Transverse colon (tissue), 4 donors: Measurements from ENCODE around the gene MARVELD3. TPM values are rescaled to one million over a fixed set of nuclear protein-coding genes. Genes with fewer than 3 reads are reported as not detected.
"Not testable (repeated sequence)": the region's sequence is repeated elsewhere in the genome, so short reads cannot be mapped to it uniquely, and the experiment has no call there.

Source experiments
- DNase-seq: peaks from one replicate; pipeline ENCODE4 v3.0.0-alpha.2; 2019
- H3K27ac ChIP-seq, 4 donors: fragments of 200-600 bp; sonication (generic); 2 replicates each; pipeline ENCODE4 v1.5.1; 2016 to 2018; ENCODE audit warnings: inconsistent platforms in 4 of 4
- H3K27me3 ChIP-seq: fragments of 200-600 bp; sonication (generic); 2 replicates; pipeline ENCODE4 v1.5.1; 2017; ENCODE audit warnings: inconsistent platforms
- H3K36me3 ChIP-seq, 4 donors: fragments of 200-600 bp; sonication (generic); 2 replicates each; pipeline ENCODE4 v1.5.1; 2017 to 2019; ENCODE audit warnings: inconsistent platforms in 4 of 4
- H3K4me1 ChIP-seq, 4 donors: fragments of 200-600 bp; sonication (generic); 2 replicates each; pipeline ENCODE4 v1.5.1; 2017 to 2020; ENCODE audit warnings: inconsistent platforms in 4 of 4
- H3K4me3 ChIP-seq, 4 donors: fragments of 200-600 bp; sonication (generic); 1 replicate in 1 of 4; 2 replicates in 3 of 4; pipeline versions ENCODE4 v1.5.1 to v1.6.1; 2017 to 2019; ENCODE audit warnings: inconsistent platforms in 4 of 4
- H3K9me3 ChIP-seq, 2 donors: fragments of 200-600 bp; sonication (generic); 2 replicates each; pipeline ENCODE4 v1.5.1; 2017 to 2019; ENCODE audit warnings: inconsistent platforms in 2 of 2
- EP300 ChIP-seq: sonication (generic); formaldehyde crosslinking; IDR thresholded peaks from one replicate; pipeline ENCODE4 v1.6.1; 2017; ENCODE audit warnings: antibody characterized with exemption, low read depth
- POLR2A ChIP-seq: fragments of 450-650 bp; IDR thresholded peaks from one replicate; pipeline ENCODE4 v1.6.1; 2016; ENCODE audit warnings: antibody characterized with exemption, mild to moderate bottlenecking, moderate library complexity
- POLR2AphosphoS5 ChIP-seq, 3 donors: sonication (generic); formaldehyde crosslinking; IDR thresholded peaks; one replicate each; pipeline ENCODE4 v1.6.1; 2016; ENCODE audit warnings: antibody characterized with exemption in 3 of 3
- WGBS, 2 donors: methylation state at CpG; one replicate each; pipeline ENCODE4 v1.1.5; 2018; ENCODE audit warnings: low coverage in 1 of 2; 5-methylcytosine and 5-hydroxymethylcytosine counted together
- in situ Hi-C, 4 donors: fragments of 200-750 bp; cut with MboI; loops; one replicate each; pipeline versions ENCODE4 v1.15.0 to v1.15.1; 2017; ENCODE audit warnings: low sequenced_read_pairs in 3 of 4, low pct_ligation_motif_present in 1 of 4, low pct_unique_long_range_greater_than_20kb in 1 of 4
- intact Hi-C: fragments of 100-400 bp; cut with DNase I; formaldehyde crosslinking; loops from one replicate; pipeline ENCODE4 v1.15.1; 2023; ENCODE audit warnings: low total_unique reads
- total RNA-seq, 4 donors: library from RNA; depleted of rRNA; stranded (reverse); fragments of >200 nt; gene quantifications; one replicate each; pipeline ENCODE4 v1.1.0, GENCODE V29; 2016
- TF ChIP-seq, protein P1 (sequence below), 5 experiments: fragments of 200-600 bp in 3 of 5; fragments of 450-650 bp in 2 of 5; sonication (generic) in 3 of 5; IDR thresholded peaks; 1 replicate in 2 of 5; 2 replicates in 3 of 5; pipeline ENCODE4 v1.5.1; 2016 to 2017; ENCODE audit warnings: antibody characterized with exemption in 5 of 5, inconsistent platforms in 3 of 5, mild to moderate bottlenecking in 2 of 5, moderate library complexity in 1 of 5

MARVELD3 gene
- total RNA-seq, 4 donors from 2014 or later: 113 to 381 (median 164) TPM

- DNase-seq: no peak
- TF ChIP-seq EP300: no peak
- TF ChIP-seq, protein P1, sequence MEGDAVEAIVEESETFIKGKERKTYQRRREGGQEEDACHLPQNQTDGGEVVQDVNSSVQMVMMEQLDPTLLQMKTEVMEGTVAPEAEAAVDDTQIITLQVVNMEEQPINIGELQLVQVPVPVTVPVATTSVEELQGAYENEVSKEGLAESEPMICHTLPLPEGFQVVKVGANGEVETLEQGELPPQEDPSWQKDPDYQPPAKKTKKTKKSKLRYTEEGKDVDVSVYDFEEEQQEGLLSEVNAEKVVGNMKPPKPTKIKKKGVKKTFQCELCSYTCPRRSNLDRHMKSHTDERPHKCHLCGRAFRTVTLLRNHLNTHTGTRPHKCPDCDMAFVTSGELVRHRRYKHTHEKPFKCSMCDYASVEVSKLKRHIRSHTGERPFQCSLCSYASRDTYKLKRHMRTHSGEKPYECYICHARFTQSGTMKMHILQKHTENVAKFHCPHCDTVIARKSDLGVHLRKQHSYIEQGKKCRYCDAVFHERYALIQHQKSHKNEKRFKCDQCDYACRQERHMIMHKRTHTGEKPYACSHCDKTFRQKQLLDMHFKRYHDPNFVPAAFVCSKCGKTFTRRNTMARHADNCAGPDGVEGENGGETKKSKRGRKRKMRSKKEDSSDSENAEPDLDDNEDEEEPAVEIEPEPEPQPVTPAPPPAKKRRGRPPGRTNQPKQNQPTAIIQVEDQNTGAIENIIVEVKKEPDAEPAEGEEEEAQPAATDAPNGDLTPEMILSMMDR (IDR thresholded peaks at IDR 0.05): no peak
- no peak for TF ChIP-seq POLR2A
- no peak for TF ChIP-seq POLR2AphosphoS5 (IDR thresholded peaks at IDR 0.05)
- Histone ChIP-seq H3K27me3 (peaks cover 11% of the 10 kb centered on the region), H3K4me1 (peaks cover 0 to 13% (median 3%) of the 10 kb centered on the region in 4 donors), H3K9me3 (no peaks in the 10 kb centered on the region), H3K36me3 (no peaks in the 10 kb centered on the region), H3K4me3 (no peak overlapping the region), H3K27ac (peak overlapping the region in 1 of 4 donors; percentile 44)
- in situ Hi-C loops (no loop called here), intact Hi-C loops (no loop called here)
- 36 to 56% methylated on average over 4 of the region's 4 CpGs for WGBS, 2 donors
These were observed 40.7 kb upstream of the MARVELD3 start for GRCh38 chr16:71585318-71585703.

DNA sequence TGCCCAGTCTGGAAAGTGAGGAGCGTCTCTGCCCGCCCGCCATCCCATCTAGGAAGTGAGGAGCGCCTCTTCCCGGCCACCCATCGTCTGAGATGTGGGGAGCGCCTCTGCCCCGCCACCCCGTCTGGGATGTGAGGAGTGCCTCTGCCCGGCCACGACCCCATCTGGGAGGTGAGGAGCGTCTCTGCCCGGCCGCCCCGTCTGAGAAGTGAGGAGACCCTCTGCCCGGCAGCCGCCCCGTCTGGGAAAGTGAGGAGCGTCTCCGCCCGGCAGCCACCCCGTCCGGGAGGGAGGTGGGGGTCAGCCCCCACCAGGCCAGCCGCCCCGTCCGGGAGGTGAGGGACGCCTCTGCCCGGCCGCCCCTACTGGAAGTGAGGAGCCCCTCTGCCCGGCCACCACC is 36.6 kb upstream of the MARVELD3 start:
- peaks cover 0 to 13% (median 3%) of the 10 kb centered on the region in 4 donors for H3K4me1 ChIP-seq
- H3K4me3 ChIP-seq, DNase-seq, H3K27ac ChIP-seq, H3K9me3 ChIP-seq, intact Hi-C loops, H3K36me3 ChIP-seq, in situ Hi-C loops: not testable (repeated sequence)
- peaks cover 11% of the 10 kb centered on the region for H3K27me3 ChIP-seq
- WGBS, 2 donors: 96% methylated on average over 16 of the region's 30 CpGs; no CpG with 5 or more reads in 1 of the 2 donors

DNA sequence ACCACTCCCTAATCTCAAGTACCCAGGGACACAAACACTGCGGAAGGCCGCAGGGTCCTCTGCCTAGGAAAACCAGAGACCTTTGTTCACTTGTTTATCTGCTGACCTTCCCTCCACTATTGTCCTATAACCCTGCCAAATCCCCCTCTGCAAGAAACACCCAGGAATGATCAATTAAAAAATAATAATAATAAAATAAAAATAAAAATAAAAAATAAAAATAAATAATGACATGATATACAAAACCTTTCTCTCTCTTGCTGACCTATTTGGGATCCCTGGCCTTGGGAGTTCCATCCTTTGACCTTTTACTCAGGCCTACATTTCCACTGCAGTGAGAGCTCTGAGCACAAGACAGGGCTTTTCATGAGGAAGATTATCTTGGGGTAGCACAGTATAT is 35.9 kb upstream of the MARVELD3 start:
- DNase-seq, H3K36me3 ChIP-seq, in situ Hi-C loops, H3K4me3 ChIP-seq, H3K4me1 ChIP-seq, H3K9me3 ChIP-seq, H3K27ac ChIP-seq, intact Hi-C loops: not testable (repeated sequence)
- WGBS, 2 donors: 80 to 94% methylated on average over 1 to 2 of the region's 2 CpGs
- peaks cover 11% of the 10 kb centered on the region for H3K27me3 ChIP-seq

- TF ChIP-seq EP300 (no peak), POLR2A (no peak), POLR2AphosphoS5 (IDR thresholded peaks at IDR 0.05) (no peak)
- TF ChIP-seq, protein P1 (IDR thresholded peaks at IDR 0.05): no peak
- intact Hi-C loops: no loop called here
- peaks cover 0 to 3% (median 0%) of the 10 kb centered on the region in 4 donors for H3K4me1 ChIP-seq
- WGBS, 2 donors: 90% methylated on average over 4 of the region's 4 CpGs; no CpG with 5 or more reads in 1 of the 2 donors
- in situ Hi-C loops: no loop called here
- H3K9me3 ChIP-seq: no peaks in the 10 kb centered on the region
- H3K4me3 ChIP-seq: no peak overlapping the region
- no peak overlapping the region for H3K27ac ChIP-seq
- no peaks in the 10 kb centered on the region for H3K36me3 ChIP-seq
- no peak for DNase-seq
- peaks cover 11% of the 10 kb centered on the region for H3K27me3 ChIP-seq
These were observed 35.4 kb upstream of the MARVELD3 start for GRCh38 chr16:71590584-71590983.

GRCh38 chr16:71591917-71592316 is 34.1 kb upstream of the MARVELD3 start:
- Histone ChIP-seq H3K4me3 (no peak overlapping the region), H3K4me1 (no peaks in the 10 kb centered on the region), H3K27ac (no peak overlapping the region), H3K9me3 (no peaks in the 10 kb centered on the region), H3K27me3 (peaks cover 11% of the 10 kb centered on the region), H3K36me3 (no peaks in the 10 kb centered on the region)
- DNase-seq: no peak
- WGBS, 2 donors: 77 to 80% methylated on average over 1 to 3 of the region's 3 CpGs
- in situ Hi-C loops (no loop called here), intact Hi-C loops (no loop called here)
- TF ChIP-seq, protein P1 (IDR thresholded peaks at IDR 0.05): no peak
- TF ChIP-seq POLR2A (no peak), POLR2AphosphoS5 (IDR thresholded peaks at IDR 0.05) (no peak), EP300 (no peak)
